ENCODE data around the gene TJP2.
A peak's percentile ranks its signal among the peaks of the same experiment; 100 is the strongest.

TJP2 gene

DNA sequence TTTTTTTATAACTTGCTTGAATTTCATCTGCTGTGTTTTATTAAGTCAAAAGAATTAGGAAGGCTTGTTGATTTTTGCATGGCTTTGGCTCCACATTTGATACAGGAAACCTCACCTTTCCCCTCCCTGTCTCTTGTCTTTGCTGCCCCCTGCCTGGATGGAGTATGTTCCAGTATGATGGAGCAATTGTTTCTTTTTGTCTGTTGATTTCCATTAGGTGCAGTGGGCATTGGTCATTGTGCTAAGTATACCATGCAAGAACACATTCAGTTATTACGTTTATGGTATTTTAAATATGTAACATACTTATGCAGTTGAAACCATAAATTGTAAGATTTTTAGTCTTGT is 19.6 kb downstream of the TJP2 start:
- DNase-seq, result peak; percentile 42

DNA sequence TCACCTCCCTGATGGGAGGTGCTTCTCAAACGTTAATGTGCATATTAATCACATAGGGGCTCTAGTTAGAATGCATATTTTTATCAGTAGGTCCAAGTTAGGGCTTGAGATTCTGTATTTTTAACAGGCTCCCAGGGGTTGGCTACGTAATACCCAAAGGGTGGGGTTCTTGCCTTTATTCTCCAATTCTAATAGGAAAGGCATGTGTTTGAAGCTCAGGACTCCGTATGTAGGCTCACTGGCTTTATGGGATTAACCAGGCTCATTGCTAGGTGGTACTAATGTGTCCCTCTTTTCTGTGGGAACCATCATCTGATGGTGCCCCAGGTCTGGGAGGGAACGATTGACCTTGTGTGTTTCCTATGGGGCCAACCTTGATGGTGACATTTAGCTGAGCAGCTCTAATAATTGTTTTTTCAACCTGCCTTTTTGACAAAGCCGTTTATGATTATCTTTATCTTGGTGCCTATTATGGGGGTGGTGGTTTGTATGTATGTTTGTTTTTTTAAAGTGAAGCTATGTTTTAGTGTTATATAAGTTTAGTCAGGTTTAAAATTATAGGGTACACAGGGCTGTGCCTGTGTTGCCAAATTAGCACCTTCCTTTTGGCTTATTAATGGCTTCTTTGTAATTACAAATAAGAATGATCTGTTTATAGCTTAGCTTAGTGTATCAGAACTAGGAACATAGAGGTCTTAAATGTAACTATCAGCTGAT is 20.8 kb downstream of the TJP2 start:
- no peak for DNase-seq

DNA sequence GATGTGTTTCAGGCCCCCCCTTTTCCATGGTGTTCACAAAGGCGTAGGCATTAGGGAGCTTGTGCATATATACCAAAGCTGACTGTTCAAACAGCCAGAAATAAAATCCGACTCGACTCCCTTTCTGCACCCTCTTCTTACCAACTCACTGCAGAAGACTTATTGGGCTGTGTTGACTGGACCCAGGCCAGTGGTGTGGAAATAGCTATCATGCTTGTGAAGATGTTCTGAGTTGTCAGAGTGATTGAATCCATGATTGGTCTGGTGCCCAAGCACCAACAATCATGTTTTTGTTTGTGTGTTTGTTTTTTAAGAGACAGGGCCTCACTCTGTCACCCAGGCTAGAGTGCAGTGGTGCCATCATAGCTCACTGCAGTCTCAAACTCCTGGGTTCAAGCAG is 21.6 kb downstream of the TJP2 start:
- no peak for DNase-seq

DNA sequence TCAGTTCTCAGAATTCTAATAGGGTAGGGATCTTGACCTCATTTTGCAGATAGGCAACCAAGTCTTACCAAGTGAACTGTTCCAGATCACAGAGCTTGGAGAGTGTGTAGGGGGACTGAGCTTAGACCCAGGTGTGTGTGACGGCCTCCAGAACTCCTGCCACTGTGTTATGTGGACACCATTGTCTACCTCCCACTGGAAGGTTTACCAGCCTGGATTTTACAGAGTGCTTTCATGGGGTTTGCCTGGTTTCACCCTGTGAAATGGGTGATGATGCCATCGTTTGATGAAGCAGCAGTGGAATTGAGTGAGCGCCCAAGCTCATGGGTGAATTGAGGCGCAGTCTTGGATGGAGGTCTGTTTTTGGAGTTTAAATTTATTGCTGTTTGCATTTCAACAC is 23.6 kb downstream of the TJP2 start:
- DNase-seq, result no peak

DNA sequence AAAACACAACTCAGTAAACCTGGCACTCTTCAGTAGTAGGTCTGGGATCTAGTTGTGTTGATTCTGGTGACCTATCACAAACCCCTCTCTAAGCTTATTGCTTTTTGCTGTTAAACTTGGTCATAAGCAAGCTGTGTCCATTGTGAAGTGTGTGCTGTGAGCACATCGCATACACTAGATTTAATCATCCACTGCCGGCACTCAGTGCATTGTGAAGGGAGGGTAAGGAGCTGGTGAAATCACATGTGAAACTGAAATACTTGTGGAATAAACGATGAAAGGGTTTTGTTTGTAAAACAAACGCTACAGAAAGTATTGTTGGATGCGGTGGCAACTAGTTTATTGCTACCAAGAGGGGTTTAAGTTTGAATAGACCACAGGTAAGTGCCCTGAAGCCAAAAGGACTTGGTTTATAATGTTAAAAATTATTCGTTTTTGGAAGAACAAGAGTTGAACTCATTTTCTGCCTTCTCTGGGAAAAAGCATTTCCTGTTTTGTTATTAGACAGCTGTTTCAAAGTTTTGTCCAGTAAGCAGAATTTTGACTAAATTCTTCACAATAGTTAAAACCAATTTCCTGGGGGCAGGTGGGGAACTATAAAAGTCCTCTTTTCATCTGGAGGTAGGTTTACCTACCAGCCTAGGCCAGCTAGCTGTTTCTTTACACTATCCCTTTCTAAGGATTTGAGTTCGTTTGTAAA is 24.6 kb downstream of the TJP2 start:
- no peak for DNase-seq

DNA sequence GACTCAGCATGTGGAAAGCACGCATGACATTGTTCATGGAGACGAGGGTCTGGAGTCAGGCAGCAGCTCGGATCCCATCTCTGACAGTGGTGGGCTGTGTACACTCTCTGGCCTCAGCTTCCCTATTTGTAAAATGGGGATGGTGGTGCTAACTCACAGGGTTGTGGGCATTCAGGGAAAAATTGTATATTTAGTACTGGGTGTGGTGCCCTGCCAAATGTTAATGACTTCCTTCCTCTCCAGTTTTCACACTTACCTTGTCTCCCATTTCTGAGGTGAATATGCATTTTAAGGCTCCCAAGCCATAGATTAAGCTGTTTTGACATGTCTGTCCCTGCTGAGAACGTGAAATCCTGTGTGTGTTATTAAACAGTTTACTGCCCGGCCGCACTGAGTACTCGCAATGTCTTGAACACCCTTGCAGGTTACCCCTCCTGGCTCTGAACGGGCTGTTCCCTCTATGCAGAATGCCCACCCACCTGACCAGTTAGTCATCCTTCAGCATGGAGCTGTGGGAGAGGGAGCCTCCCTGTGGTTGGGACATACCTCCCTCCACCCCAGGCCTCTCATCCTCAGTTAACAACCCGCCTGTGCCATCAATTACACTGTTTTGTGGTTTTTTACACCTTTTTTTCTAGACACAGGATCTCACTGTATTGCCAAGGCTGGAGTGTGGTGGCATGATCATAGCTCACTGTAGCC is 25.8 kb downstream of the TJP2 start:
- DNase-seq, result peak; percentile 6

DNA sequence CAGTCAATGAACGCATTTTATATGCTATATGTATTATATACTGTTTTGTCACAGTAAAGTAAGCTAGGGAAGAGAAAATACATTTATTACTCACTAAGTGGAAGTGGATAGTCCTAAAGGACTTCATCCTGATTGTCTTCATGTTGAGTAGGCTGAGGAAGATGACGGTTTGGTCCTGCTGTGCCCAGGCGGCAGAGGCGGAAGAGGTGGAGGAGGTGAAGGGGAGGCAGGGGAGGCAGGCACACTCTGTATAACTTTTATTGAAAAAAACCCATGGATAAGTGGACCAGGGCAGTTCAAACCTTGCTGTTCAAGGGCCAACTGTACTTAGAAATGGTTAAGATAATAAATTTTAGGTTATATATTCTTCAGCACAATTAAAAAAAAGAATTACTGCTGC is 28.5 kb downstream of the TJP2 start:
- no peak for DNase-seq

DNA sequence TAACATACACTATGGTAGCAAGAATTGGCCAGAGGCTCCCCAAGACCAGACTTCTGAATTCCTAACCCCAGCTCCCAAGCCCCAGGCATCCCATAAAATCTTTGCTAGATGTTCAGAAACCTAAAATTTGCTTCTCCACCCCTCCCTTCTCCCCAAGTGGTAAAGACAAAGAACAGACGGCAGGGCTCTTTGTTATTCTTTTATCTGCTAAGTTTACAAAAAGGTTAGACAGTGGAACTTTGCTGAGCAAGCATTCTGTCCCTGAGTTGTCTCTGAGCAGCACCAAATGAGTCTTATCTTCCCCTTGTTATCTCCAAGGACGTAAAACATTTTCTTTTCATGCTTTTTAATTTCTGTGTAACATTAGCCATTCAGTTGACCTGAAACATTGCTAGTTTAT is 30.2 kb downstream of the TJP2 start:
- no peak for DNase-seq

DNA sequence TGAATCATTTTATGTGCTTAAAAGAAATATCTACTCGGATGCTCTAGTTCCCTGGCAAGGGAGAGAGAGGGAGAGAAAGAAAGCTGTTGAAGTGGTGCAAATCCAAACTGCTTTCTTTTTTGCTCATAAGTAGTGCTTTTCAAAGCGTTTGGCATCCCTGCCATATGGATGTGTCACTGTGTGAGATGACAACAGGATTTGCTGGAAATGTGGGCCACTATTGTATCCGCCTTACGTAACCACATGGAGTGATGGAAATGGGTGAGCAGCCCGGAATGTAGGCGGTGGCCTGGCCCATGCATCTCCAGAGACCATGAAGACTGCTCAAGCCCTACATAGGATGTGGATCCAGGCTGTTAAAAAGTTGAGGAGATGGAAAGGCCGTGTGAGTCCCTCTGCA is 30.8 kb downstream of the TJP2 start:
- DNase-seq, result no peak

DNA sequence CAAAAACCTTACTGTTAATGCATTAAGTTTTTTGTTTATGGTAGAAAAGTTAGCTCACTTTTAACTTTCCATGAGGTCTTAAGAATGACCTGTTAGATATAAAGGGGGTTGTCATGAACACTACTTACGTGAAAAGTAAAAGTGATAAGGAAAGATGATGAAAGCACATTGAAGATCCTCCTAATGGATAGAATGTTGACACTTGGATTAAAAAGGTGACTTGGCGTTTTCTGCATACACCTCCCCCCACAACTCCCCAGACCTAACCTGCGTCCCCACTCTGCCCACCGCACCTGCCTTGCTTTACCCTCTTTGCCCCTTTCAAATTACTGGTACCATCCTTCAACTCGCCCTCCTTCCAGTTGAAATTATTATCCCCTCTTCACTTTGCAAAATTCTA is 32.0 kb downstream of the TJP2 start:
- DNase-seq, result no peak

DNA sequence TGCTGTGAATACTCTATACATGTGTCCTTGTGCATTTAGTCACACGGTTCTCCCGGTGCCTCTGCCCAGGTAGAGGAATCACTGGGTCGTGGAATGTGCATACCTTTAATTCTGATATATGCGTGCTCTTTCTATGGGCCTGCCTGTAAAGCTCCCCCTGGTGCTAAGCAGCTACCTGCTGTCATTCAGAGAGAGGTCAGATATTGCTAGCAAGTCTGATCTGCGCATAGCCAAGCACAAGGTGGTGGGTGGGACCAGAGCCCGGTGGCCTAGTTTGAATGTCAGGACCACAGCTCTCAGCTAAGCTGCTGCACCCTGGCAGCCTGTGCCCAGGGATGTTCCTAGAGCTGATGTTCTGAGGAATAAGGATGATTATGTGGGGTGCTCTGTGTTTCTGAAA is 33.4 kb downstream of the TJP2 start:
- DNase-seq, result peak; percentile 59

DNA sequence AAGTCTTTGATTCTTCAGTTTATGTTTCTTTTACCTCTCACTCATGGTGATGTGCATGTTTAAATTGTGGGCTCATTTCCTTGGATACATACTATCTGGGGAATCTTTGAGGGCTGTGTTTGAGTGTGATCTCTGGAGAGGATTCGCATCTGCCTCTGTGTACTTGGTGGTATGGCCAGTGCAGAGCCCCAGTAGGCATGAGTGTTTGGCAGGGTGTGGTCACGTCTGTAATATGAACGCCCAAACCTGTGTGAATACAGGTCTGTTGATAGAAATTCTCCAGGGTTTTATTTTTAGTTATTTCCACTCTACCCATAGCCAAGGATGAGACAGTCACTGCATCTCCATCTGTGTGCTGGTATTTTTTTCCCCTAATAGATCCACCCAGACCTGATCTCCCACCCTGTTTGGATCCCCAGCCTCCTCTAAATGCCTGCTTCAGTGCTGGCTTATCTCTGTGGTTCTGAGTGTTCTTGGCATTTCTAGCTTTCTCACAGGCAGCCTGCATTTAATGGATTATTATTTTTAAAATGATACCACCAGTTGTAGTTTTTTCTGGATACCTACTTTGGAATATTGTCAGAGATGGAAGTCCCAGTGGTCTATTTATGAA is 37.5 kb downstream of the TJP2 start:
- no peak for DNase-seq

DNA sequence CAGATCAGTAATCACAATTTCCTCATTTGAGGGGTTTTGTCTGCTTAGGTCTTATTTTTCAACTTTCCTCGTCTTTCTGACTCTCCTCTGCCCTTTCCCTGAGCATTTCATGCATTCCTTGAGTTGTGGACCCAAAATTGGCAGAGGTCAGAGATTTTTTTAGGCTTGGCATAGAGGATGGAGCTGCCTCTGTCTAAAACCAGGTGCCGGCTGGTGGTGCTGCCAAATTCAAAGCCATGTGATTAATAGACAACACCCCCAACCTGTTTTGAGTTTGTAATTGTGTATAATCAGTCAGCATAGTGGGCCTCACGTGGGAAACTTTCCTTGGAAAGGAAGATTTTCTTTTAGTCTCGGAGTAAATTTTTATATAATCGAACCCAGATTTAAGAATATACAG is 39.6 kb downstream of the TJP2 start:
- no peak for DNase-seq

DNA sequence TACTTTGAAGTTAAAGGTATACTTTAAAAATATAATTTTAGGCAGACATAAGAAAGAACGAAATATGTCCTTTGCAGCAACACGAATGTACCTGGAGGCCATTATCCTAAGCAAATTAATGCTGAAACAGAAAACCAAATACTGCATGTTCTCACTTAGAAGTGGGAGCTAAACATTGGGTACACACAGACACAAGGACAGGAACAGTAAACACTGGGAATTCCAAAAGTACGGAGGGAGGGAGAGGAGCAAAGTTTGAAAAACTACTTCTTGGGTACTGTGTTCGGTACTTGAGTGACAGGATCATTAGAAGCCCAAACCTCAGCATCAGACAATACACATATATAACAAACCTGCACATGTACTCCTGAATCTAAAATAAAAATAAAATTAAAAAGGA is 40.9 kb downstream of the TJP2 start:
- no peak for DNase-seq

DNA sequence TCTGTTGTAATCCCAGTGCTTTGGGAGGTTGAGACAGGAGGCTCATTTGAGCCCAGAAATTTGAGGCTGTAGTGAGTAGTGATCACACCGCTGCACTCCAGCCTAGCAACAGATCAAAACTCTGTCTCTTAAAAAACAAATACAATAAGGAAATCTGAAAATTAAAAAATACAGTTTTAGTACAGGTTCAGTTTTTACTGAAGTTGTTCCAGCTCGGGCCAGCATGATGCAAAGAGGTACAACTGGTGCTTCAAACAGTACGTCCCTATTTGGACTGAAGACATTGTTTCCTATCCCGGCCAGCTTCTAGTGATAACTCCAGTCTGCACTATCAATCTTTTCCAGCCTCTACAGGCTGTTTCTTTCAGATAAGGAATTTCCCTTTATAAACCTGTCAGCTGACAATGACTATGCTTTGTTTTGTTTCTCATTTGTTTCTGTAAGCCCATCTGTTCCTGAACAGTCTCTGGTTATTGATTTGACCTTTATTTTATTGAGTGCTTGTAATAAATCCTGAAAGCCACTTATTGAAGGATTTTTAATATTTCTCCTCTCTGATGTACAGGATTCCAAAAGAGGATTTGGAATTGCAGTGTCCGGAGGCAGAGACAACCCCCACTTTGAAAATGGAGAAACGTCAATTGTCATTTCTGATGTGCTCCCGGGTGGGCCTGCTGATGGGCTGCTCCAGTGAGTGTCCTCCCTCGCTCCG is 41.9 kb downstream of the TJP2 start:
- no peak for DNase-seq

DNA sequence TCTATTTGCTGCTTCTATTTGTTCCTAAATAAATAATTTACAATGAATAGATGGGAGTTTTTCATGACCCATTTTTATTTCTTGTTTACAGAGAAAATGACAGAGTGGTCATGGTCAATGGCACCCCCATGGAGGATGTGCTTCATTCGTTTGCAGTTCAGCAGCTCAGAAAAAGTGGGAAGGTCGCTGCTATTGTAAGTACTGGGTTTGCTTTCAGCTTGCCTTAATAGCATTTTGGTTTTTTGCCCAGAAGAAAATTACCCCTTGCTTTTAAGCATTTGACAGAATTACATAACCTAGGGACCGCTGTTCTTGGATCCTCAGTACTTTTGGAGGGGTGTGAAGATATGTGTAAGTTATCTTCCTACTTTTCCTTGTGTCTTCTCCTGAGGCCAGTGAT is 44.1 kb downstream of the TJP2 start:
- DNase-seq, result no peak

DNA sequence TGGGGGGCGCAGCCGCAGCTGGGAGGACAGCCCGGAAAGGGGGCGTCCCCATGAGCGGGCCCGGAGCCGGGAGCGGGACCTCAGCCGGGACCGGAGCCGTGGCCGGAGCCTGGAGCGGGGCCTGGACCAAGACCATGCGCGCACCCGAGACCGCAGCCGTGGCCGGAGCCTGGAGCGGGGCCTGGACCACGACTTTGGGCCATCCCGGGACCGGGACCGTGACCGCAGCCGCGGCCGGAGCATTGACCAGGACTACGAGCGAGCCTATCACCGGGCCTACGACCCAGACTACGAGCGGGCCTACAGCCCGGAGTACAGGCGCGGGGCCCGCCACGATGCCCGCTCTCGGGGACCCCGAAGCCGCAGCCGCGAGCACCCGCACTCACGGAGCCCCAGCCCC is 47.0 kb downstream of the TJP2 start:
- DNase-seq, result no peak

DNA sequence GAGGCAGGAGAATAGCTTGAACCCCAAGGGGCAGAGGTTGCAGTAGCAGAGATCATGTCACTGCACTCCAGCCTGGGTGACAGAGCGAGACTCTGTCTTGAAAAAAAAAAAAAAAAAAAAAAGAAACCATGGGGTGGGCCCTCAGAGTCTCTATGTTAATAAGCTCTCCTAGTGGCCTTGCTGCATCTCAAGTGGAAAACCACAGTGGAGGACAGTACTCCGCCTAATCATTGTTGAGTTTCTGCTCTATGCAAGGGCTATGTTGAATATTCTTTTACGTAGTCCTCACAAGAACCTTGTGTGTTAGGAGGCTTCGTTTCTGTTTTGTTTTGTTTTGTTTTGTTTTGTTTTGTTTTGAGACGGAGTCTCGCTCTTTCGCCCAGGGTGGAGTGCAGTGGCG is 48.9 kb downstream of the TJP2 start:
- DNase-seq, result no peak

DNA sequence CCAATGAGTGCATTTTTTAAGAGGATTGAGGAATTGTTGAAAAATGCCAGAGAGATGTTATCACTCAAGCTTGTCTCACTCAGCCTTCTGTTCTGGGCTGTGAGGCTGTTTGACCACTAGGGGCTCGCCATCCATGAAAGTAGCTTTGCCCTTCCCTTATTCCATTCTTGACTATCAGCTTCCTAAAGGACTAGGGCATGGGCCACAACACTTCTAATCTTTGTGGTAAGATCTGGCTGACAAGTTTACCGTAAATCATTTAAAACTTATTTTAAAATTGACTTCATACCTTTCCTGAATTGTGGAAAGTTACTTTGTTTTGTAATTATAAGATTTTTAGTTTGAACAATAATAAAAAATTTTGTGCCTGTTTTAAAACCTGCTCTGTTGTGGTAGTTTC is 49.5 kb downstream of the TJP2 start:
- DNase-seq, result no peak

DNA sequence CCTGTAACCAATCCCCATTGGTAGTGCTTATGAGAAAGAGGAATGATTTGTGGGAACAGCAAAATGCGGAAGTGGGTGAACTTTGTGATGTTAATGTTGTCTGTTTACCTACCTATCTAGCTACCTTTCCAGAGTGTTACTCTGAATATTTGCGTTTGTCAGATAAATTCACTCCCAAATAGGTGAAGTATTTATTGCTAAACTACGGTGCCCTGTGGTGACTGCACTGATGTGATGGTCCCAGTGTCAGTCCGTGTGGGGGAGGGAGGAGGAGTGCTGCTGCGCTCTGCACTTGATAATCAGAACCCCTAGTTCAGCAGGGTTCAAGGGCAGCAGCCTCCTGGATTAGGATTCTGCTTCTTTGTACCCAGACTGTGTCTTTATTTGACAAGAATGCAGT is 55.3 kb downstream of the TJP2 start:
- DNase-seq, result no peak

DNA sequence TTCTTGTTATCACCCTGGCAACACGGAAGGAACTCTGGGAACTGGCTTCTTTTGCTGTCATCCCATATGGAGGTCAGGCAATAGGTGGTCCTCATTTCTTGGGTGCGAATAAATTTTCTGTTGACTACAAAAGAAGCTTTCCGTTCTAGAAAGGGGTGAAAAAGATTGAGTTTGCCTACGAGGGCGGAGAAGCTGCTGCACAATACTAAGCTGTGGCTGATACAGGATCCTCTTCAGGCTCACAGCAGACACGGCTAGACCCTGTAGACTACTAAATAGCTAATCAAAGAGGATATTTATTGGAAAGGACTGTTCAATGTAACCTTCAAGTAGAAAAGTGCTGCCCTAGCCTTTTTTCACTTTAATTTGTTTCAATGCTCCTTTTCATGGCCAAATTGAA is 58.1 kb downstream of the TJP2 start:
- no peak for DNase-seq

DNA sequence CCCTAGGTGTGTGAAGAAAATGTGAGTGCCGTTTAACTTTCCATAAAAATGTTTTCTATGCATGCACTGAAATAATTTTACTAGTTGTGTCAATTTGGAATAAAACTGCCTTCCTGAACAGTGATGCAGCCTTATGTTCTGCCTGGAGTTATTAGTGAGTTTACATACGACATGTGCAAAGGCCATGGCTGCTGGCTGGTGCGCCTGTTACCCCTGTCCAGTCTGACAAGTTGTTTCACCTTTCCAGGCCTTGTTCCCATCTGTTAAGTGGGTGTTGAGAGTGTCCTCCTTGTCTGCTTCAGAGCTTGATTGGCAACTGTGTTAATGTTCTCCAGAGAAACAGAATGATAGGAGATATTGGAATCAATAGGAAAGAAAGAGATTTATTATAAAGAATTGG is 60.6 kb downstream of the TJP2 start:
- no peak for DNase-seq

DNA sequence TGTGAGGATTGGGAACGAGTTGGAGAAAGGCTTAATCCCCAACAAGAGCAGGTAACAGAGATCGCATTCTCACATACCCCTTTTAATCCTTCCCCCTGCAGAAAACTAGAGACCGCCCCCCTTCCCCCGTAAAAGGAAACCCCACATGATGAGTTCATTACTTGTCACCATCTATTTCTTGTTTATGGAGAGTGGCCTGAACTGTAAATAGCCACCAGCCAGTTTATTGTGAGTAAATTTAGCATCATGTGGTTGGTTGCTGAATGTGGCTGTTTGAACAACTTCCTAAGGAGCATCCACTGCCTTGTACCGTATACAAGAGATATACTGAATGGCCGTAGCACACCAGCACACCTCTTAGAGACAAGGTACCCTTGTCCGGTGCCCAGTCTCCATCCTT is 62.1 kb downstream of the TJP2 start:
- DNase-seq, result no peak
